Measurements from ENCODE around the gene MYH11. TPM values are rescaled to one million over a fixed set of nuclear protein-coding genes. Genes with fewer than 3 reads are reported as not detected.
A peak's percentile ranks its signal among the peaks of the same experiment; 100 is the strongest.

The MYH11 gene
- total RNA-seq, 4 donors from 2014 or later, result 121 to 1,349 (median 217) TPM

DNA sequence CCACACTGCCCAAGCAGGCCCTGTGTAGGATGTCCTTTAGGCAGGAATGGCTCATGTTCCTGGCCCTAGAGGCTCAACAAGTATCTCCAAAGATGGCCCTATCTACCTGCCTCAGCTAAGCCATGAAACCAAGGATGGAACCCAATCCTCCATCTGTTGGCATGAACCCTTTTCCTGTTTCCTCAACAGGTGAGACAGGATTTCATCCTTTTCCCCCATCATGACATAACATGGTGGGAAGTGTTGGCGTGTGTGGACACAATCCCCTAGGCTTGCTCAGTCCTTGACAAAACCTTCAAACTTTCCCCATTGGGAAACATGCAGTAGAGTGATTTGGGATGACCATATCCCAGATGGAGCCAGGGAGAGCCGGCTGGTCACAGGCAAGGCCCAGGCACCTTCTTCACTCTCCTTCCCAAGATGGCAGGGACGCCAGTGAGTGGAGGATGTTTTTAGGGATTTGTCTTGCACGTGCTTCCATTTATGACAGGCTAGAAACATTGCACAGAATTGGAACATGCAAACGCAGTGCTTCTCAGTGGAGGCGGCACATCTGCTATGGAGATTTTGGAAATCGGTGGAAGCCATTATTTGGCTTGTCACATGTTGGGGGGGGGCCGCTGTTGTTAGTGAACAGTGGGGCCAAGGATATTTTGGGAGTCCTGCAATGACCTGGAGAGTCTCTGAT is 77.0 kb downstream of the MYH11 start:
- no peaks in the 10 kb centered on the region for H3K36me3 ChIP-seq
- TF ChIP-seq, protein P1, sequence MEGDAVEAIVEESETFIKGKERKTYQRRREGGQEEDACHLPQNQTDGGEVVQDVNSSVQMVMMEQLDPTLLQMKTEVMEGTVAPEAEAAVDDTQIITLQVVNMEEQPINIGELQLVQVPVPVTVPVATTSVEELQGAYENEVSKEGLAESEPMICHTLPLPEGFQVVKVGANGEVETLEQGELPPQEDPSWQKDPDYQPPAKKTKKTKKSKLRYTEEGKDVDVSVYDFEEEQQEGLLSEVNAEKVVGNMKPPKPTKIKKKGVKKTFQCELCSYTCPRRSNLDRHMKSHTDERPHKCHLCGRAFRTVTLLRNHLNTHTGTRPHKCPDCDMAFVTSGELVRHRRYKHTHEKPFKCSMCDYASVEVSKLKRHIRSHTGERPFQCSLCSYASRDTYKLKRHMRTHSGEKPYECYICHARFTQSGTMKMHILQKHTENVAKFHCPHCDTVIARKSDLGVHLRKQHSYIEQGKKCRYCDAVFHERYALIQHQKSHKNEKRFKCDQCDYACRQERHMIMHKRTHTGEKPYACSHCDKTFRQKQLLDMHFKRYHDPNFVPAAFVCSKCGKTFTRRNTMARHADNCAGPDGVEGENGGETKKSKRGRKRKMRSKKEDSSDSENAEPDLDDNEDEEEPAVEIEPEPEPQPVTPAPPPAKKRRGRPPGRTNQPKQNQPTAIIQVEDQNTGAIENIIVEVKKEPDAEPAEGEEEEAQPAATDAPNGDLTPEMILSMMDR (IDR thresholded peaks at IDR 0.05), result no peak
- peaks cover 0 to 16% (median 3%) of the 10 kb centered on the region in 3 donors for H3K4me1 ChIP-seq
- WGBS, 2 donors, result 68 to 79% methylated on average over 7 to 8 of the region's 8 CpGs
- intact Hi-C loops (cut with DNase I), result no loop called here
- no peaks in the 10 kb centered on the region for H3K27me3 ChIP-seq
- no peaks in the 10 kb centered on the region for H3K9me3 ChIP-seq
- no peak overlapping the region for H3K4me3 ChIP-seq
- no peak for DNase-seq
- peak overlapping the region in 2 of 4 donors; percentile 52 to 65 for H3K27ac ChIP-seq

- 75 to 84% methylated on average over 6 of the region's 6 CpGs for WGBS, 2 donors
- TF ChIP-seq, protein P1 (IDR thresholded peaks at IDR 0.05), result no peak
- TF ChIP-seq POLR2A (IDR thresholded peaks at IDR 0.05), result no peak
- H3K27ac ChIP-seq, result peak overlapping the region in 3 of 4 donors; percentile 14 to 65 (median 52)
Measured at GRCh38 chr16:15778999-15779614, 77.7 kb downstream of the MYH11 start.

GRCh38 chr16:15778204-15778743 is 78.6 kb downstream of the MYH11 start:
- H3K9me3 ChIP-seq, result no peaks in the 10 kb centered on the region
- no peak overlapping the region for H3K4me3 ChIP-seq
- no peaks in the 10 kb centered on the region for H3K36me3 ChIP-seq
- WGBS, 2 donors, result 77% methylated on average over 8 of the region's 8 CpGs
- intact Hi-C loops (cut with DNase I), result no loop called here
- peaks cover 0 to 23% (median 7%) of the 10 kb centered on the region in 3 donors for H3K4me1 ChIP-seq
- H3K27ac ChIP-seq, result peak overlapping the region in 2 of 4 donors; percentile 52 to 65
- DNase-seq, result no peak
- H3K27me3 ChIP-seq, result no peaks in the 10 kb centered on the region
- TF ChIP-seq, protein P1 (IDR thresholded peaks at IDR 0.05), result no peak
- no peak for TF ChIP-seq POLR2A (IDR thresholded peaks at IDR 0.05)

More at GRCh38 chr16:15778999-15779614, 77.7 kb downstream of the MYH11 start:
- peaks cover 0 to 23% (median 7%) of the 10 kb centered on the region in 3 donors for H3K4me1 ChIP-seq
- no peak for DNase-seq
- H3K36me3 ChIP-seq, result no peaks in the 10 kb centered on the region
- no peaks in the 10 kb centered on the region for H3K9me3 ChIP-seq
- intact Hi-C loops (cut with DNase I), result no loop called here
- H3K27me3 ChIP-seq, result no peaks in the 10 kb centered on the region
- no peak overlapping the region for H3K4me3 ChIP-seq

DNA sequence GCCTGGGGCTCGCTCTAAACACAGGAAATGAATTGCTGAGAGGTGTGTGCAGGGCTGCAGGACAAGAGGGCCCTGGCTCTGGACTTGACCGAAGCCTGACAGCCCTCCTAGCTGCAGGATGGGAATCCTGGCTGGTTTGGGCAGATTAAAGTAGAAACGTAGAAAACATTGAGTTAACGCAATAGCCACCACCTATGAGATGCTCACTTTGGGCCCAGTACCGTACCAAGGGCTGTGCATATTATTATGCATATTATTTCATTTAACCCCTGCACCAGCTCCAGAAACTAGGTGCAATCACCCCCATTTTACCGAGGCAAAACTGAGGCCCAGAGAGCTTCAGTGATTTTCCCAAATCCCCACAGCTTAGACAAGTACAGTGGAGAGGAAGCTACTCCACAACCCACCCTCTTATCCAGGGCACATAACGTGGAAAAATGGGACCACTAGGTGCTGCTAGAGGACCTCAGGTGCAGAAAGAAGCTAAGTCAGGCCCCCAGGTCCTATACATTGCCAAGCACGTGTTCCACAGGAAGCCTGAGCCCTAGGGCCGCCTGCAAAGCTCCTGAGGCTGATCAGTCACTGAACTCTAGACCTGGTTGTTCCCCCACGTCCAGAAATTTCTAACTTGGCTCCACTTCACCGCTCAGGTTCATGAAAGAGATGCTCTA is 79.2 kb downstream of the MYH11 start:
- no peak for DNase-seq
- intact Hi-C loops (cut with DNase I), result no loop called here

More for the DNA sequence above, 79.2 kb downstream of the MYH11 start:
- peak overlapping the region in 2 of 4 donors; percentile 52 to 65 for H3K27ac ChIP-seq
- TF ChIP-seq, protein P1 (IDR thresholded peaks at IDR 0.05), result peak in 1 of 6 experiments; percentile 20
- TF ChIP-seq POLR2A (IDR thresholded peaks at IDR 0.05), result no peak
- no peaks in the 10 kb centered on the region for H3K36me3 ChIP-seq
- no peaks in the 10 kb centered on the region for H3K27me3 ChIP-seq
- no peaks in the 10 kb centered on the region for H3K9me3 ChIP-seq
- 57 to 59% methylated on average over 8 to 10 of the region's 11 CpGs for WGBS, 2 donors
- H3K4me1 ChIP-seq, result peaks cover 0 to 23% (median 7%) of the 10 kb centered on the region in 3 donors
- no peak overlapping the region for H3K4me3 ChIP-seq

Data from esophagus squamous epithelium (tissue), 5 donors.